Epithelial cell of proximal tubule (primary cell): Measurements from ENCODE around the gene MLYCD. TPM values are rescaled to one million over a fixed set of nuclear protein-coding genes. Genes with fewer than 3 reads are reported as not detected.
A peak's percentile ranks its signal among the peaks of the same experiment; 100 is the strongest.

Experiments used
- DNase-seq: peaks from one replicate; pipeline ENCODE4 v3.0.0-alpha.2; 2011; ENCODE audit warnings: low read depth
- H3K4me3 ChIP-seq: 2 replicates; pipeline ENCODE4 v1.5.1; 2011; ENCODE audit warnings: low read depth, mild to moderate bottlenecking, low read length
- total RNA-seq: library from RNA; depleted of rRNA; stranded (reverse); fragments of >200 nt; gene quantifications from 2 replicates; pipeline ENCODE4 v1.2.3, GENCODE V29; 2015
- TF ChIP-seq, protein P1 (sequence below): conservative IDR thresholded peaks from 2 replicates; pipeline ENCODE4 v1.5.1; 2012; ENCODE audit warnings: low read depth, mild to moderate bottlenecking, low read length

Gene MLYCD
- total RNA-seq, 1 donor from 2014 or later: 2.9 TPM

DNA sequence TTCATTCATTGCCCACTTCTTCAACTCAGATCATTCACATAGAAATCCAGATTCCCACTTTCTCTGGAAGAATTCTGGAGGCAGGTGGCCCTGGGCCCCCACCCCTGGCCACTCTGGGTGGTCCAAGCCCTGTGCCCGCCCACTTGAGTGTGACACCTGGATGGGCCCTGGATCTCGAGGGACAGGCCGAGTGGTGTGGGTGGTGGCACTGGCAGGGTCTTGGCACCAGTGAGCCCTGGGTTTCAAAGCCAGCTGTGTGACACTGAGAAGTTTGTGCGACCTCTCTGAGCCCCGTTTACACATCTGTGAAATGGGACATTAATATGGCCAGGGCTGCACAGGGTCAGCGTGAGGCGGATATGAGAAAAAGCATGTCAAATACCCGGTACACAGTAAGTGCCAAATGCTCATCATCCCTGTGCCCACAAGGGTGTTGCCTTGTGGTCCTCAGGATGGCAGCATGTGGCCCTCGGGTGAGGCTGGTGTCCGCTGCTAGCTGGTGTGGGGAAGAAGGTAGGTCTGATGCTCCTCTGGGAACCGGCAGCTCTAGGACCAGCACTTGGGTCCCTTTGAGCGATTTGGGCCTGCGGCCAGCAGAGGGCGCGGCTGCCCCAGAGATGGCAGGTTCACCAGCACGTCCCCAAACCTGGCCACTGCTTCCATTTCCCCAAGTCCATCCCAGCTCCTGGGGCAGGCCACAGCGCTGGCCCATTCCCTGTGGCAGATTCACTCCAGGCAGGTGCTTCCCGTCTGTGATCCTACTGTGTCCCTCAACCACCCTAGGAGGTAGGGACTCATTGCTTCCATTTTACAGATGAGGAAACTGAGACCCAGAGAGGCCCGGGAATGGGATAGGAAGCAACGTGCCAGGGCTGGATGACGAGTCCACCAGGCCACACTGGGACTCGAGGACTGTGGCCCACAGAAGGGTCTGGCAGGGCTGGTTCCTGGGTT lies 57.7 kb downstream of the MLYCD start:
- H3K4me3 ChIP-seq: no peak overlapping the region
- peak; percentile 1 for DNase-seq
- TF ChIP-seq, protein P1, sequence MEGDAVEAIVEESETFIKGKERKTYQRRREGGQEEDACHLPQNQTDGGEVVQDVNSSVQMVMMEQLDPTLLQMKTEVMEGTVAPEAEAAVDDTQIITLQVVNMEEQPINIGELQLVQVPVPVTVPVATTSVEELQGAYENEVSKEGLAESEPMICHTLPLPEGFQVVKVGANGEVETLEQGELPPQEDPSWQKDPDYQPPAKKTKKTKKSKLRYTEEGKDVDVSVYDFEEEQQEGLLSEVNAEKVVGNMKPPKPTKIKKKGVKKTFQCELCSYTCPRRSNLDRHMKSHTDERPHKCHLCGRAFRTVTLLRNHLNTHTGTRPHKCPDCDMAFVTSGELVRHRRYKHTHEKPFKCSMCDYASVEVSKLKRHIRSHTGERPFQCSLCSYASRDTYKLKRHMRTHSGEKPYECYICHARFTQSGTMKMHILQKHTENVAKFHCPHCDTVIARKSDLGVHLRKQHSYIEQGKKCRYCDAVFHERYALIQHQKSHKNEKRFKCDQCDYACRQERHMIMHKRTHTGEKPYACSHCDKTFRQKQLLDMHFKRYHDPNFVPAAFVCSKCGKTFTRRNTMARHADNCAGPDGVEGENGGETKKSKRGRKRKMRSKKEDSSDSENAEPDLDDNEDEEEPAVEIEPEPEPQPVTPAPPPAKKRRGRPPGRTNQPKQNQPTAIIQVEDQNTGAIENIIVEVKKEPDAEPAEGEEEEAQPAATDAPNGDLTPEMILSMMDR: peak; percentile 88

DNA sequence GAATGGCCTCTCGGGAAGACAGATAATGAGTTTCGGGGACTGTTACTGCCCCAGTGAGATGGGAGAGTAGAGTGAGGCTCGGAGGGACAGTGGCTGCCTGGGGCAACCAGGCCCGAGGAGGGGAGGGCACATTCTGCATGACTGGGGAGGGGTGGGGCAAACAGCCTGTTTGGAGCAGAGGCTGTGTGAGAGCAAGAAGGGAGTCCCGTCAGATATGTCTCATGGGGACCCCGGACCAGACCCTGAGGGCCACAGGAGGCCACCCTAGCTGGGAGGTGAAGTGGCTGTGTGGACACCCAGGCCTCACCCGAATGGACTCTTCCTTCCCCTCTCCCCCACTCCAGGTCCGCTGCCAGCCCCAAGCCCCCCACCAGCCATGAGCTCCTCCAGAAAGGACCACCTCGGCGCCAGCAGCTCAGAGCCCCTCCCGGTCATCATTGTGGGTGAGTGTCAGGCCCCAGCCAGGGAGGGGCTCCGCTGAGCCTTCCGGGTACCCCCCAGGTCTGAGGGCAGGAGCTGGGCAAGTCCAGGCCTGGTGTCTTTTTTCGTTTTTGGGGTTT lies 58.5 kb downstream of the MLYCD start:
- no peak for DNase-seq
- TF ChIP-seq, protein P1: no peak
- no peak overlapping the region for H3K4me3 ChIP-seq

DNA sequence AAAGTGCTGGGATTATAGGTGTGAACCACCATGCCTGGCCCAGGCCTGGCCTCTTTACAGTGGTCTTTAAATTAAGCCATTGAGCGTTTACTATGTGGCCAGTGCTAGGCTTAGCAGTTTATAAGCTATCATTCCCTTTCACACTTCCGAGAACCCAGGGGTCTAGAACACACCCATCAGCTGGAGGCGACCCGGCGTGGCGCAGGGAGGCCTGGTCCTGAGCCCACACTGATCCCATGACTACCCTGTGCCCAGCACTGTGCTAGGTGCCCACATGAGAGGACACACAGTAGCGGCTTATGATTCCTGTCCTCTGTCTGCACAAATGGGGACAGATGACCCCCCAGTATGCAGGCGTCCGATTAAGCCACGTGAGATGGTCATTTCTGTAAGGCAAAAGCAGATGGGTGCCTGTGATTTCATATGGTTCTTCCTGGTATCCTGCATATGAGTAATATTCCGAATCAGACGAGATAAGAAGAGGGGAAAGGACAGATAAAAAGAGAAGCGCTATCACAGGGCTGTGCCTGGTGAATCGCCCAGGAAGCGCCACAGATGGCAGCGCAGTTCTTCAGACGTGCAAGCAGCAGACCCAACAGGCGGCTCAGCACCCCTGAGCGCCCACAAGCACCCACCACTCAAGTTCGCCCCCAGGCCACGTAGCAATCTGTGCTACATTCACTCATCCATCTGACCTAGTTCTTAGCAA lies 59.4 kb downstream of the MLYCD start:
- no peak overlapping the region for H3K4me3 ChIP-seq
- DNase-seq: no peak
- TF ChIP-seq, protein P1: no peak

DNA sequence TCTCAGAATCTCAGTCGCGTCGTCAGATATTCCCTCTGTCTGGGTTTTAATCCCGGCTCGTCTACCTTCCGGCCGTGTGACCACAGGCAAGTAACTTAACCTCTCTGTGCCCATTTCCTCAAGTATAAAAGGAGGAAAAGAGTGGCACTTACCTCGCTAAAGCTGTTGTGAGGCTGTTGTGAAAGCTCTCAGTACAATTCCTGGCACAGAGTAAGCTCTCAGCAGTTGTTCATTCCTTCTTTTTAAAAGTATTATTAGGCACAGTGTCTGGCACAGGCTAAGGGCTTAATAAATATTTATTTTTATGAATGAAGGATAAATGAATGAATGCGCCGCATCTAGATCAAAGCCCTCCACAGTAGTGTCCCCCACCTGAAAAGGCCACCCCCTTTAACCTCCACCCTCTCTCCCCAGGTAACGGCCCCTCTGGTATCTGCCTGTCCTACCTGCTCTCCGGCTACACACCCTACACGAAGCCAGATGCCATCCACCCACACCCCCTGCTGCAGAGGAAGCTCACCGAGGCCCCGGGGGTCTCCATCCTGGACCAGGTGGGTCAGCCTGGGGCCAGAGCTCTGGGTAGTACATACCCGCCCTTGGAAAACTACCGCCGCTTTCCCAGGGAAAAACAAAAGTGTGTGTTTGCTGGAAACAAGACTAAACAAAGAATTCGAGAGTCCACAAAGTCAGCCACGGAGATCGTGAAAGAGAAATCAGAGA lies 60.1 kb downstream of the MLYCD start:
- no peak for DNase-seq
- TF ChIP-seq, protein P1: no peak

DNA sequence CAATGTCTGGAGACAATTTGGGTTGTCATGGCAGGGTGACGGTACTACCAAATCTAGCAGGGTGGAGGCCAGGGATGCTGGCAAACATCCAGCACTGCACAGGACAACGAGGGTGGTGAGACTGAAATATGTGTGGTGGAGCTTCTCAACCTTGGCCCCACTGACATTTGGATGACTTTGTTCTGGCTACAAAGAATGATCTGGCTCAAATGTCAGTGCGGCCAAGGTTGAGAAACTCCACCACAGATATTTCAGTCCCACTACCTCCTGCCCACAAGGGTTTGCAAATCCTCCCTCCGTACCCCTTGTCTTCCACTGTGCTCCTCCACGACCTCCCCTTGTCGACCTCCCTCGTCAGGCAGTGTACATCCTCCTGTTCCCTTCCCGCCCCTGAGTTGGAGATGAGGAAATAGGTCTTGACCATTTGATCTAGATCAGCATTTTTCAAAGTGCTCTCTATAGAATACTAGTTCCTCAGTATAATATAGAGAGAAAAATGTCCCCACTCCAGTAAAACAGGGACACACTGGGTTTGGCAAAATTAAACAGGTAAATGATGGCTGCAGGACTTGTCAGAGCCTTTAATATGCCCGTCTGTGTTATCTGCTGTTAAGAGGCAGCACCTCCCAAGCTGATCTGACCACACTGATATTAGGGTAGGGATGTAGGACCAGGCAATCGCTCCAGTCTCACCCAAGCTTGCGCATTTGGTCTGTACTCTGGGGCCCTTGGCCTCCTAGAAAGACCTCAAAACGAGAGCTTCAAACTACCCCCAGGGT lies 60.9 kb downstream of the MLYCD start:
- TF ChIP-seq, protein P1: no peak
- DNase-seq: no peak
- no peak overlapping the region for H3K4me3 ChIP-seq

More for the DNA sequence above, 60.1 kb downstream of the MLYCD start:
- no peak overlapping the region for H3K4me3 ChIP-seq
